ENCODE measurements around the gene PAEP.

The PAEP gene

GRCh38 chr9:135601988-135602387, 40.4 kb downstream of the PAEP start:
- no peak for DNase-seq (ENCODE audit: low read depth)

- peak; percentile 41 for DNase-seq (ENCODE audit: low read depth)
These were observed 41.4 kb downstream of the PAEP start for GRCh38 chr9:135602789-135603481.

- no peak for DNase-seq (ENCODE audit: low read depth)
These were observed 43.1 kb downstream of the PAEP start for GRCh38 chr9:135604437-135605237.

GRCh38 chr9:135605238-135605781, 43.8 kb downstream of the PAEP start:
- no peak for DNase-seq (ENCODE audit: low read depth)

GRCh38 chr9:135606885-135607259, 45.3 kb downstream of the PAEP start:
- DNase-seq (ENCODE audit: low read depth), result no peak

- DNase-seq (ENCODE audit: low read depth), result no peak
These were observed 46.1 kb downstream of the PAEP start for GRCh38 chr9:135607401-135608293.

GRCh38 chr9:135608294-135608998, 46.9 kb downstream of the PAEP start:
- no peak for DNase-seq (ENCODE audit: low read depth)

- no peak for DNase-seq (ENCODE audit: low read depth)
These were observed 47.4 kb downstream of the PAEP start for GRCh38 chr9:135608999-135609317.

GRCh38 chr9:135609366-135609955, 47.9 kb downstream of the PAEP start:
- no peak for DNase-seq (ENCODE audit: low read depth)

- DNase-seq (ENCODE audit: low read depth), result no peak
These were observed 49.0 kb downstream of the PAEP start for GRCh38 chr9:135610290-135611141.

- no peak for DNase-seq (ENCODE audit: low read depth)
These were observed 49.8 kb downstream of the PAEP start for GRCh38 chr9:135611142-135611874.

GRCh38 chr9:135611875-135612209, 50.3 kb downstream of the PAEP start:
- DNase-seq (ENCODE audit: low read depth), result no peak

GRCh38 chr9:135612437-135612836, 50.9 kb downstream of the PAEP start:
- DNase-seq (ENCODE audit: low read depth), result no peak

GRCh38 chr9:135612981-135613910, 51.7 kb downstream of the PAEP start:
- DNase-seq (ENCODE audit: low read depth), result no peak

GRCh38 chr9:135613946-135614805, 52.6 kb downstream of the PAEP start:
- no peak for DNase-seq (ENCODE audit: low read depth)

- no peak for DNase-seq (ENCODE audit: low read depth)
These were observed 53.5 kb downstream of the PAEP start for GRCh38 chr9:135614821-135615665.

All from stimulated activated CD8-positive, alpha-beta memory T cell treated with anti-CD3 and anti-CD28 coated beads, Interleukin-15, amount 100 ng/mL, for 1 hour (primary cell).